Fibroblast of upper back skin (primary cell): ENCODE data around the gene ITGA6.

Experiments used
- DNase-seq: peaks from one replicate; pipeline ENCODE4 v3.0.0-alpha.2; 2013

ITGA6 gene

GRCh38 chr2:172470958-172471922 is 43.9 kb downstream of the ITGA6 start:
- DNase-seq, result no peak

GRCh38 chr2:172472446-172473033 is 45.2 kb downstream of the ITGA6 start:
- no peak for DNase-seq

- no peak for DNase-seq
These were observed 45.8 kb downstream of the ITGA6 start for GRCh38 chr2:172473167-172473566.

- no peak for DNase-seq
These were observed 51.0 kb downstream of the ITGA6 start for GRCh38 chr2:172478353-172478752.

GRCh38 chr2:172480301-172481218 is 53.2 kb downstream of the ITGA6 start:
- DNase-seq, result no peak

GRCh38 chr2:172481507-172482262 is 54.3 kb downstream of the ITGA6 start:
- DNase-seq, result no peak

GRCh38 chr2:172484253-172484652 is 56.9 kb downstream of the ITGA6 start:
- peak; percentile 28 for DNase-seq

GRCh38 chr2:172484706-172485105 is 57.3 kb downstream of the ITGA6 start:
- no peak for DNase-seq

- DNase-seq, result no peak
These were observed 61.2 kb downstream of the ITGA6 start for GRCh38 chr2:172488556-172488955.

- DNase-seq, result peak; percentile 36
These were observed 62.3 kb downstream of the ITGA6 start for GRCh38 chr2:172489681-172490080.

- DNase-seq, result no peak
These were observed 68.8 kb downstream of the ITGA6 start for GRCh38 chr2:172496160-172496608.

- no peak for DNase-seq
These were observed 79.8 kb downstream of the ITGA6 start for GRCh38 chr2:172507199-172507598.

- no peak for DNase-seq
These were observed 82.7 kb downstream of the ITGA6 start for GRCh38 chr2:172510088-172510487.

GRCh38 chr2:172510548-172510947 is 83.2 kb downstream of the ITGA6 start:
- no peak for DNase-seq

GRCh38 chr2:172512810-172513523 is 85.6 kb downstream of the ITGA6 start:
- DNase-seq, result no peak

GRCh38 chr2:172513524-172513900 is 86.1 kb downstream of the ITGA6 start:
- no peak for DNase-seq

GRCh38 chr2:172513935-172514586 is 86.7 kb downstream of the ITGA6 start:
- no peak for DNase-seq

GRCh38 chr2:172516299-172516698 is 88.9 kb downstream of the ITGA6 start:
- peak; percentile 36 for DNase-seq

GRCh38 chr2:172518995-172519394 is 91.6 kb downstream of the ITGA6 start:
- no peak for DNase-seq

GRCh38 chr2:172525601-172526000 is 98.2 kb downstream of the ITGA6 start:
- no peak for DNase-seq

- DNase-seq, result no peak
These were observed 103.9 kb downstream of the ITGA6 start for GRCh38 chr2:172531309-172531708.
